Tibial nerve (tissue), 4 donors: ENCODE measurements around the gene RABEP1.

Source experiments
- CTCF ChIP-seq, 5 experiments: fragments of 200-600 bp in 3 of 5; fragments of 450-650 bp in 2 of 5; sonication (generic) in 3 of 5; IDR thresholded peaks; one replicate each; pipeline ENCODE4 v1.5.1; 2016 to 2019; ENCODE audit warnings: antibody characterized with exemption in 5 of 5, mild to moderate bottlenecking in 3 of 5, moderate library complexity in 2 of 5
- EP300 ChIP-seq, 2 donors: sonication (generic); formaldehyde crosslinking; IDR thresholded peaks; one replicate each; pipeline ENCODE4 v1.6.1; 2017; ENCODE audit warnings: antibody characterized with exemption in 2 of 2, mild to moderate bottlenecking in 1 of 2
- POLR2A ChIP-seq, 2 donors: fragments of 450-650 bp; IDR thresholded peaks; one replicate each; pipeline ENCODE4 v1.6.1; 2017; ENCODE audit warnings: antibody characterized with exemption in 2 of 2, mild to moderate bottlenecking in 2 of 2, moderate library complexity in 2 of 2

GRCh38 chr17:5260542-5260941 is 21.5 kb upstream of the RABEP1 start:
- TF ChIP-seq EP300 (IDR thresholded peaks at IDR 0.05) (no peak), CTCF (IDR thresholded peaks at IDR 0.05) (no peak), POLR2A (IDR thresholded peaks at IDR 0.05) (no peak)
